ENCODE measurements around the gene CAP2.

- TF ChIP-seq POLR2A (IDR thresholded peaks at IDR 0.05) (no peak), CTCF (IDR thresholded peaks at IDR 0.05) (no peak)
Observed at GRCh38 chr6:17596085-17596484, 202.7 kb downstream of the CAP2 start.
